GM18511 (cell line): Measurements from ENCODE around the gene KLF17.

Experiments used
- ATAC-seq: cut with Tn5 transposase; IDR thresholded peaks from one replicate; pipeline ENCODE4 v1.9.1; 2021; ENCODE audit warnings: mild to moderate bottlenecking, moderate library complexity; ENCODE audit not compliant: unreplicated experiment

KLF17 gene

GRCh38 chr1:44151332-44151731 is 32.7 kb downstream of the KLF17 start:
- no peak for ATAC-seq

GRCh38 chr1:44151808-44152207 is 33.2 kb downstream of the KLF17 start:
- ATAC-seq, result no peak

GRCh38 chr1:44152692-44153091 is 34.1 kb downstream of the KLF17 start:
- no peak for ATAC-seq

- ATAC-seq, result no peak
Measured at GRCh38 chr1:44154049-44154448, 35.4 kb downstream of the KLF17 start.

GRCh38 chr1:44157903-44158302 is 39.3 kb downstream of the KLF17 start:
- no peak for ATAC-seq

GRCh38 chr1:44158871-44159270 is 40.2 kb downstream of the KLF17 start:
- no peak for ATAC-seq

- no peak for ATAC-seq
Measured at GRCh38 chr1:44161546-44161945, 42.9 kb downstream of the KLF17 start.

GRCh38 chr1:44168520-44169098 is 50.0 kb downstream of the KLF17 start:
- ATAC-seq, result no peak

GRCh38 chr1:44170281-44170823 is 51.7 kb downstream of the KLF17 start:
- ATAC-seq, result no peak

- no peak for ATAC-seq
Measured at GRCh38 chr1:44174630-44175029, 56.0 kb downstream of the KLF17 start.
